ENCODE data around the gene SEMA4D.

Gene SEMA4D

GRCh38 chr9:89446261-89446960 is 51.5 kb downstream of the SEMA4D start:
- TF ChIP-seq CTCF (conservative IDR thresholded peaks at IDR 0.05; ENCODE audit: low read depth): no peak
- no peak overlapping the region for H3K27ac ChIP-seq
- POLR2A ChIA-PET (ENCODE audit: low non-redundant PET): no interaction called here
- CTCF ChIA-PET: no interaction called here
- no peak for DNase-seq (ENCODE audit: low spot score)

GRCh38 chr9:89445801-89446251 is 52.1 kb downstream of the SEMA4D start:
- TF ChIP-seq CTCF (conservative IDR thresholded peaks at IDR 0.05; ENCODE audit: low read depth): no peak
- no peak for DNase-seq (ENCODE audit: low spot score)
- no peak overlapping the region for H3K27ac ChIP-seq
- ChIA-PET CTCF (no interaction called here), POLR2A (ENCODE audit: low non-redundant PET) (interaction anchor here (1.1 kb wide), 1 partner anchor 10 kb away, joined by 3 read pairs; no protein-coding TSS in a partner anchor)

GRCh38 chr9:89444925-89445765 is 52.8 kb downstream of the SEMA4D start:
- TF ChIP-seq CTCF (conservative IDR thresholded peaks at IDR 0.05; ENCODE audit: low read depth): no peak
- CTCF ChIA-PET: no interaction called here
- POLR2A ChIA-PET (ENCODE audit: low non-redundant PET): interaction anchor here (1.1 kb wide), 1 partner anchor 10 kb away, joined by 3 read pairs; no protein-coding TSS in a partner anchor

DNA sequence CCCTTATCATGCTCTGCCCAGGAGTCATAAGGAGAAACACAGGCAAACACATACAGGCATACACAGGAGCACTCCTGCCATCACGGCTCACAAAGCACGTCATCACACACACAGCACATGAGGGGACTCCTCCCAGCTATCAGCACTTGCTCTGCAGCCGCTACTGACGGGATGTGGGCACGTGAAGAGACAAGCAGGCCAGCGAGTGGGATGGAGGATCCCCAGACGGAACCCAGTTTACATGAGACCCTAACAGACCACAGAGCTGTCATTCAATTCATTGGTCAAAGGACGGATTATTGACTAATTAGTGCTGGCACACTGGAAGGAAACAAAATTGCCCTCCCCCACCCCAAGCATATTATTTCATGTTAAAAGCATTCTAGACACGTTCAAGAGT is 53.6 kb downstream of the SEMA4D start:
- DNase-seq (ENCODE audit: low spot score): no peak
- ChIA-PET POLR2A (ENCODE audit: low non-redundant PET) (no interaction called here), CTCF (no interaction called here)

More at GRCh38 chr9:89444925-89445765, 52.8 kb downstream of the SEMA4D start:
- H3K27ac ChIP-seq: no peak overlapping the region
- no peak for DNase-seq (ENCODE audit: low spot score)

GRCh38 chr9:89442981-89443814 is 54.7 kb downstream of the SEMA4D start:
- POLR2A ChIA-PET (ENCODE audit: low non-redundant PET): interaction anchor here (0.6 kb wide), 1 partner anchor 1368 kb away, joined by 4 read pairs; no protein-coding TSS in a partner anchor
- CTCF ChIA-PET: interaction anchor here (2.0 kb wide), 1 partner anchor 13 kb away, joined by 4 read pairs; no protein-coding TSS in a partner anchor

More for the DNA sequence above, 53.6 kb downstream of the SEMA4D start:
- TF ChIP-seq CTCF (conservative IDR thresholded peaks at IDR 0.05; ENCODE audit: low read depth): no peak
- H3K27ac ChIP-seq: no peak overlapping the region

More at GRCh38 chr9:89442981-89443814, 54.7 kb downstream of the SEMA4D start:
- H3K27ac ChIP-seq: no peak overlapping the region
- no peak for DNase-seq (ENCODE audit: low spot score)
- no peak for TF ChIP-seq CTCF (conservative IDR thresholded peaks at IDR 0.05; ENCODE audit: low read depth)
